Stimulated activated CD8-positive, alpha-beta memory T cell treated with anti-CD3 and anti-CD28 coated beads, Interleukin-15, amount 100 ng/mL, for 48 hours (primary cell): ENCODE measurements around the gene DIP2C.
"Not testable (repeated sequence)": the region's sequence is repeated elsewhere in the genome, so short reads cannot be mapped to it uniquely, and the experiment has no call there.

Experiments used
- DNase-seq, 2 donors: peaks; one replicate each; pipeline ENCODE4 v3.0.0-alpha.2; 2020; ENCODE audit warnings: low read depth in 2 of 2

DIP2C gene

DNA sequence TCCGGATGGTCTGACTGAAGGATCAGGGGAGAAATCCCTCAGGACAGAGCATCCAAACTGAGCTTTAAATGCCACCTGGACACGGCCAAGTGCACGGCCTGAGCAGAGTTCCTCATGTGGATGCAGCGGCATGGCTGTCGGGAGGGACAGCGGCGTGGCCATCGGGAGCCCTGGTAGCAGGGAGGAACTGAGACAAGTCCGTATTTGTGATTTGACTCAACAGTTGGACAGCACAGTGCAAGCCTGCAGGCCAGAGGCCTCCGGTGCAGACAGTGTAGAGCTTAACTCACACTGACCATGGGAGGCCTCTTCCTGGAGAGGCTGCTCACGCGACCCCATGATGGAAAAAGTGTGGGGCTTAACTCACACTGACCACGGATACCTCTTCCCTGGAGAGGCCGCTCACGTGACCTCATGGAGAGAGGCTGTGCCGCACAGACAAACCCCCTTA lies 207.4 kb downstream of the DIP2C start:
- DNase-seq: no peak

DNA sequence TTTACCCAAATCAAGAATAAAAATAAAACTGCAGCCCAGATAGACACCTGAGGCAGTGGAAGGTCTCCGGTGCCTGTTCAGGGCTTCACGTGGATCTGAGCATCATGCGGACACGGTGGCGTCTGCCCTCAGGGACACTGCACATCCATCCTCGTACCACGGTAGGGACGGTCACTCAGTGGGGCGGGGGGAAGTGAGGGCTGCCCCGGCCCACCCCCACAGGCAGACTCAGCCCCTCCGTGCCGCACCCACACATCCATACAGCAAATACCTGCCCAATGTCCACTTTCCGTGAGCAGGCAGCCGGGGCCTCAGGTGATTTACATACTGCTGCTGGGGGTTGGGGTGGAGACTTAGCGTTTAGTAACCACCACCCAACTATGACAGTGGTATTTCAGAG lies 207.8 kb downstream of the DIP2C start:
- DNase-seq: no peak

DNA sequence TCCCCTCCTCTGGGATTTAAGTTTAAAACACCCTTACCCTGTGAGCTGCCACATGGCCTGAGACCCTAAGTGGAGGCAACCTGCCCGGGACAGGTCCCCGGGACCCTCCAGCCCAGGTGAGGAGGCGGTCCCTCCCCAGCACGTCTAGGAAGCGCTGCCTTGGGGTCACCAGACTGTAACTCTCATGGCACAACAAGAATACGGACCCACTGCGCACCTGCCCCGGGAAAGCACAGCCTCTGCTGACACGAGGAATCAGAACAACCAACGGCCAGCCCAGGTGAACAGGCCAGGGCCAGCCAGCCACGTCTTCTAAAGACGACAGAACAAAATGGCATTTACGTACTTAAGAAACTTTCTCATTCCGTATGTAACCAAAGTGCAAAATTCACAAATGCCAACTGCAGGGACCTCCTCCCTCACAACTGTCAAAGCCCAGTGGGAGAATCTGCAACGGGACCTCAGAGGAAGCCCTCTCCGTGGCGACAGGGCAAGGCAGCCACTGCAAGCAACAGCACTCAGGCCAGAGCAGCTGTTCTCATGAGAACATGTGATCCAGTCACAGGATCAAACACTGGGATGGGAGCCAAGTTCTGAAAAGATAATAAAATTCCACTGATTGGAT lies 208.4 kb downstream of the DIP2C start:
- no peak for DNase-seq

- no peak for DNase-seq
Measured at GRCh38 chr10:480498-480927, 209.0 kb downstream of the DIP2C start.

GRCh38 chr10:479706-480497 lies 209.6 kb downstream of the DIP2C start:
- not testable (repeated sequence) for DNase-seq

DNA sequence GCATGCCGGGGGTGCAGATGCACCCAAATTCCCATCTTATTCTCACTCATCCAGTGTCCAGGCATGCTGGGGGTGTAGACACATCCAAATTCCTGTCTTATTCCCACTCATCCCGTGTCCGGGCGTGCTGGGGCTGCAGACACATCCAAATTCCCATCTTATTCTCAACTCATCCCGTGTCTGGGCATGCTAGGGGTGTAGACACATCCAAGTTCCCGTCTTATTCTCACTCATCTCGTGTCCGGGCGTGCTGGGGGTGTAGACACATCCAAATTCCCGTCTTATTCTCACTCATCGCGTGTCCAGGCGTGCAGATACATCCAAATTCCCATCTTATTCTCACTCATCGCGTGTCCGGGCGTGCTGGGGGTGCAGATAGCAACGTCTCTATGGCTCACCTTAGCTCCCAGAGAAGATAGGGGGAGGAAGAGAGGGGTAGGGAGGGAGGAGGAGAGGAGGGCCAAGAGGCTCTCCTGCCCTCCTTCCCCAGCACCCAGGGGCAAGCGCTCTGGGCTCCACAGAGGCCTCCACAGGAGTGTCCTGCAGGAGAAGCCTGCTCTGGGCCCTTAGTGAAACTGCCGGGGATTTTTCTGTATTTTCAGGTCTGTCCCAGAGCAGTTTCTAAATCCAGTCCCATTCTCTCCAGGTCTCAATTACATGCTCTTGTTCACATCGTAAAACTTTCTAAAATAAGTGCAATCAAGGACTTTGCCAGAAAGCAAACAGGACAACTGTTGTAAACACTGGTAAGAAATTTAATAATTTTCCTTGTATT lies 210.8 kb downstream of the DIP2C start:
- no peak for DNase-seq

- DNase-seq: no peak
Measured at GRCh38 chr10:477620-478019, 211.8 kb downstream of the DIP2C start.

DNA sequence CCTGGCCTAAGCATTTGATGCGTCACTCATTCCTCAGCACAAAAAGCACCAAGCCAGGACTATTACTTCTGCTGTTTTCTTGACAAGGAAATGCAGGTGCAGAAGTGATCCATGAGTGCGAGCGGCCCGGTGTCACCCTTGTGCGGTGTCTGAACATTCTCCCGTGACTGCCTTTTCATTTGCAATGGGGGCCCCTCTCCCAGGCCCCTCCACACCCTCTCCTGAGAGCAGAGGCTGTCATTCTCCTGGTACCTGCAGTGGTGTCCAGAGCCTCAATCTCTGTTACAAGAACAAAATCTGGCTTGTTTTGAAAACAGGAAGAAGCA lies 213.1 kb downstream of the DIP2C start:
- DNase-seq: no peak

- DNase-seq: no peak
Measured at GRCh38 chr10:475709-476454, 213.6 kb downstream of the DIP2C start.

GRCh38 chr10:474946-475345 lies 214.5 kb downstream of the DIP2C start:
- DNase-seq: no peak

DNA sequence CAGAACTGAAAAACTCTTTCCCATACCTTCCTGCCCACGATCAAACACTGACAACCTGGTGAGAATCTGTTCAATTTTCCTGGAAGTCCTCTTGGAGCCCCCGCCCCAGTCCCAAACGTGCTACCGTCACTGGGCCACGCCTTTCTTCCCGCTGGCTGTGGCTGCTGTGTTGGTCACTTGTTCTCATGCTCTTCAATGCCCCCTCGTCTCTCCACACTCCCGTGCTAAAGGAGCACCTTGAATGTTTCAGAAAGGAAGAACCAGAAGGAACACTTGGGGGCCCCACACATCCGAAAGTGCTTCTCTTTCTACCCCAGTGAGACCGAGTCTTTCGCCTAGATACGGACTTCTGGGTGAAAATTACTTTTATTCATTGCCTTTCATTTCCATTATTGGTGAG lies 215.1 kb downstream of the DIP2C start:
- no peak for DNase-seq

DNA sequence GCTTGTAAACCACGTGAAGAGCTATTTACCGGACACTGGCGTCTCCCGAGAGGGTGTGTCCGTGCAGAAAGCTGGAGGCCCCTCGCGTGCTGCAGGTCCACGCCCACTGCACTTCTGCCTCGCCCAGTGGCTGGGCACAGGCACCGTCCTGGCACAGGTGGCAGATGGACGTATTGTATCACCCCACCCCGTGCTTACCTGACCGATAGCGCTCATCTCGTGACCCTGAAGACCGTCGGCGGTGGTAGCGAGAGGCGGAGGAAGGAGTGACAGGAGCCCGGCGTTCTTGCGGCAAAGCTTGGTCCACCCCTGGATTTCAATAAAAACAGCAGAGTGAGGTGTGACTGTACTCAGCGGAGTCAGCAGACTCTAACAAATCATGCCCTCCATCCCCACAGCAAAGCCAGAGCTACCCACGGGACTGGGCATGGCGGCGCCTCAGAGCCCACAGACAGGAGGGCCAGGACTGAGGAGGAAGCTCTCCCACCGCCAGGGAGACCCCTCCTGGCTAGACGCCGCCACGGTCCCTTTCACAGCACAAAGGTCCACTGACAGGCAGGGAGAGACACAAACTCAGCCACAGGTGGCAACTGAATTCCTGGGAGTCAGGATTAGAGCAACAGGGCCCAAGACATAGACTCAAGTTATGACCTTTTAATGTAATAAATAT lies 217.1 kb downstream of the DIP2C start:
- no peak for DNase-seq

GRCh38 chr10:470339-471003 lies 219.0 kb downstream of the DIP2C start:
- no peak for DNase-seq

- DNase-seq: no peak
Measured at GRCh38 chr10:469947-470338, 219.5 kb downstream of the DIP2C start.

DNA sequence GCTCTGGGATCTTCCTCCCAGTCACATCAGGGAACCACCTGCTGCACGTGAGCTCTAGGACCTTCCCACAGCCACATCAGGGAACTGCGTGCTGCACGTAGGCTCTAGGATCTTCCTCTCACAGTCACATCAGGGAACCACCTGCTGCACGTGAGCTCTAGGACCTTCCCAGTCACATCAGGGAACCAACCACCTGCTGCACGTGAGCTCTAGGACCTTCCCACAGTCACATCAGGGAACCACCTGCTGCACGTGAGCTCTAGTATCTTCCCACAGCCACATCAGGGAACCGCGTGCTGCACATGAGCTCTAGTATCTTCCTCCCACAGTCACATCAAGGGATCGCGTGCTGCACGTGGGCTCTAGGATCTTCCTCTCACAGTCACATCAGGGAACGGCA lies 229.7 kb downstream of the DIP2C start:
- no peak for DNase-seq

- DNase-seq: no peak
Measured at GRCh38 chr10:458421-458851, 231.0 kb downstream of the DIP2C start.

DNA sequence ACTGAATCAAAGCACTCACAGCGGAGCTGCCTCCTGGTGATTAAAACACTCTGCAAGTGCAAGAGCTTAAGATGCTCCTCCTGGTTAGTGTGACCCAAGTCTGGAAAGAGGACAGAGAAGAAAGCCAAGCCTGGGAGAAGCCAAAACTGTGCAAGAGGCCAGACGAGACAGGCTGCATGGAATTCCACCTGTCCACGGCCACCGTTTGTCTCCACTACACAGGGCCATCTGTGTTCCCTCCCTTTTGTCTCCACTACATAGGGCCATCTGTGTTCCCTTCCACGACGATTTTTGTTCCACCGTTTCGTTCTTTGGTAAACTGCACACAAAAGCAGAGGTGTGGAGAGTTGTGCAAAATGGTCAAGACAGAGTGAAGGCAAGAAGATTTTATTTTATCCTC lies 233.0 kb downstream of the DIP2C start:
- no peak for DNase-seq

- no peak for DNase-seq
Measured at GRCh38 chr10:454860-455259, 234.6 kb downstream of the DIP2C start.

DNA sequence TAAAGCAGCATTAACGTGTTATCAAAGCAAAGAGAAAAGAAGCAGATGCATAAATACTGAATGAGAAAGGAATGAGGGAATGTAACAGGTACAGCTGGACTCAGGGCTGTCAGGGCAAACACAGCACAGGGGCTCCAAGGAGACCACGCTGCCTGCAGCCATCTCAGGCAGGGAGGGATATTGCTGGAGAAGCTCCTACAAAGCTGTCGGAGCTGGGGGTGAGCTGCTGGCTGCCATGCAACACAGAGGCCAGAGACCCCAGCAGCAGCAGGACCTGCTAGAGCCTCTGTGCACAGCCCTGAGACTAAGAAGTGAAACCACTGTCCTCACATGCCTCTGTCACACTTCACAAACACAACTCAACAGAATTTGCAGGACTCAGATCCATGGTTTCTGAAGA lies 235.8 kb downstream of the DIP2C start:
- DNase-seq: no peak

DNA sequence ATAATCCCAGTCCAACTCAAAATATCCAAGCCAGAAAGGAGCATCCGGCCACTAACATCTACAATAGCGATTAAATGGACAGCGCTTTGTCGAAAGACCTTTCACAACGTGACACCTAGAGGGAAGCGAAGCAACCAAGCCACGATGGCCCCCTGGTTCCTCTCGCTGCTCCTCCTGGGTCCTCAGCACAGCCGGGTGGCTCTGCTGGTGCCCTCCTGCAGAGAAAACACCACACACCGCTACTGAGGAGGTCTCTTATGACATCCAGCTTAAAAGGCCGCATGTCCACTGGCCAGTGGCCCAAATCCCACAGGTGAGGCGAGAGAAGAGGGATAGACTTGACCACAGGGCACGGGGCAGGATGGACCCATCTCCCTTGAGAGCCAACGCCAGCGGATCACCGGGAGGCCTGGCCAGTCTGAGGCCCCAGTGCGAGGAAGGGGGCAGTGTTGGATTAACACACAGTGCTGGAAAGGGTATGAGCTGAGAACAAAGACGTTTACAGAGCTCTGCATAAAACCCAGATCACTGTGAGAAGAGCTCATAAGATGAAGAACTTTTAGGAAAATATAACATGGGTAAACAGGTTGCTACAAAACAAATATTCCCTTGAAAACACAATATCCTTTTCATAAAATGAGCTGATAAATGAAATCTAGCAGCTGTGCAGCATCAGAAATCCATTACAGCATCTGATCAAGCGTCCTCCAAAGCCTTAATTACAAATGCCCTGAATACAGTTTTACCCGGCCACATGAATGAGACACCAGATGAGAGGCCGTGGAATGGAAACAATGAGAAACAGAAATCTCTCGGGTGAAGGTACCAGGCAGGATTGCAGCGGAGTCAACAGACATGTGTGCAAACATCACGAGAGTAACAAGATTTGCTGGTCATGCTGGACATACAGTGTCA lies 236.7 kb downstream of the DIP2C start:
- no peak for DNase-seq
